Adrenal gland (tissue), 12 donors: ENCODE data around the gene TXNDC2. TPM values are rescaled to one million over a fixed set of nuclear protein-coding genes. Genes with fewer than 3 reads are reported as not detected.

Experiments
- DNase-seq, 7 donors: peaks; one replicate each; pipeline ENCODE4 v3.0.0-alpha.2; 2019 to 2020
- H3K27ac ChIP-seq, 5 donors: fragments of 200-600 bp; sonication (generic) in 4 of 5; 1 replicate in 3 of 5; 2 replicates in 2 of 5; pipeline versions ENCODE4 v1.5.1 to v1.8.0; 2016 to 2020; ENCODE audit warnings: mild to moderate bottlenecking in 1 of 5
- H3K27me3 ChIP-seq: fragments of 200-600 bp; 2 replicates; pipeline ENCODE4 v1.8.0; 2021
- H3K36me3 ChIP-seq, 2 donors: fragments of 200-600 bp; replicated peaks in 1 of 2; 1 replicate in 1 of 2; 2 replicates in 1 of 2; pipeline versions ENCODE4 v1.5.1 to v1.8.0; 2018 to 2022
- H3K4me1 ChIP-seq, 2 donors: fragments of 200-600 bp; replicated peaks in 1 of 2; 1 replicate in 1 of 2; 2 replicates in 1 of 2; pipeline versions ENCODE4 v1.5.1 to v1.8.0; 2018 to 2021
- H3K4me3 ChIP-seq, 4 donors: fragments of 200-600 bp; sonication (generic) in 3 of 4; one replicate each; pipeline ENCODE4 v1.5.1; 2016 to 2018
- H3K9me3 ChIP-seq, 3 donors: fragments of 200-600 bp; sonication (generic) in 1 of 3; replicated peaks in 1 of 3; 1 replicate in 2 of 3; 2 replicates in 1 of 3; pipeline versions ENCODE4 v1.5.1 to v1.8.0; 2016 to 2021
- POLR2A ChIP-seq, 2 donors: fragments of 450-650 bp; IDR thresholded peaks; one replicate each; pipeline ENCODE4 v1.6.1; 2017; ENCODE audit warnings: antibody characterized with exemption in 2 of 2, mild to moderate bottlenecking in 2 of 2, moderate library complexity in 1 of 2
- WGBS, 4 donors: extraction: QIAGEN DNeasy Blood & Tissue Kit in 2 of 4; methylation state at CpG; one replicate each; pipeline versions ENCODE4 v1.1.5 to v1.1.7; 2013 to 2017; 5-methylcytosine and 5-hydroxymethylcytosine counted together
- intact Hi-C, 2 donors: fragments of 100-400 bp; cut with DNase I; formaldehyde crosslinking; loops; one replicate each; pipeline versions ENCODE4 v1.14.1 to v1.15.0; 2022 to 2023
- polyA plus RNA-seq, 3 donors: library from polyadenylated mRNA; stranded (reverse); fragments of 200-250 nt in 2 of 3; fragments of 350-450 nt in 1 of 3; fragmentation: Illumina TruSeq in 1 of 3; extraction: RNeasy Lipid Tissue Mini Kit (QIAGEN cat#74804) in 1 of 3; gene quantifications; one replicate each; pipeline ENCODE4 v1.2.3, GENCODE V29; 2013 to 2014
- total RNA-seq, 9 donors: library from RNA; depleted of rRNA in 4 of 9; stranded (reverse); fragments of >200 nt in 4 of 9; fragments of 120-200 nt in 1 of 9; fragmentation: NEBNext Ultra II Directional in 1 of 9; extraction: Animal tissue kit (Norgen Biotek cat#: 25700) in 1 of 9; gene quantifications; one replicate each; pipeline versions ENCODE4 v1.1.0 to v1.2.4, GENCODE V29; 2013 to 2023
- TF ChIP-seq, protein P1 (sequence below), 6 experiments: fragments of 450-650 bp in 4 of 6; fragments of 200-600 bp in 2 of 6; sonication (generic) in 1 of 6; IDR thresholded peaks; 1 replicate in 5 of 6; 2 replicates in 1 of 6; pipeline versions ENCODE4 v1.5.1 to v1.8.0; 2016 to 2021; ENCODE audit warnings: antibody characterized with exemption in 6 of 6, mild to moderate bottlenecking in 2 of 6, moderate library complexity in 1 of 6
- donor health status: healthy with polysubstance abuse.
- donor health status: Bipolar disorder and iron deficiency.
- donor health status: DM: yes; HTN: yes; CAD: no.
- donor health status: DM: no; HTN: no; CAD: no.
- donor health status: DM: no; HTN: no; CAD: no.
- donor health status: DM: yes; HTN: yes; CAD: no.

Gene TXNDC2
- total and polyA plus RNA-seq, 12 donors, result 0.08 to 0.43 (median 0.22) TPM; not detected in 5

DNA sequence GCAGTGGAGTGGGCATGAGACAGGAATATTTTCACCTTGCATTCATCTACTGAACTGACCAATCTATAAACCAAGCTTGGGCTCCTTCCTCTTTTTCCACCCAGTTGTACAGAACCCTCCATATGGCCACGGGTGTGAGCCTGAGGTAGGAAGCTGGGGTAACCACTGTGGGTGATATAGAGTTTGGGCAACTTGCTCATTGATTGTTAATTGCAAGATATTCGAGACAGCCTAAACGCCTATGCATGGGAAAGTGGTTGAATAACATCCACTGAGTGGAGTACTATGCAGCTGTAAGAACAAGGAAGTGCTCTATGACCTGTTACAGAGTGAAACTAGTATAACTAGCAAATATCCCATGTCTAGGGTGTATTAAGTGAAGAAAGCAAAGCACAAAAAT, 20.7 kb downstream of the TXNDC2 start:
- 77 to 84% (median 80%) methylated on average over 3 of the region's 3 CpGs for WGBS, 4 donors
- no peaks in the 10 kb centered on the region for H3K36me3 ChIP-seq
- no peak for DNase-seq
- no peaks in the 10 kb centered on the region for H3K4me1 ChIP-seq
- no peaks in the 10 kb centered on the region for H3K27me3 ChIP-seq
- intact Hi-C loops, result no loop called here
- no peak for TF ChIP-seq POLR2A (IDR thresholded peaks at IDR 0.05)
- TF ChIP-seq, protein P1, sequence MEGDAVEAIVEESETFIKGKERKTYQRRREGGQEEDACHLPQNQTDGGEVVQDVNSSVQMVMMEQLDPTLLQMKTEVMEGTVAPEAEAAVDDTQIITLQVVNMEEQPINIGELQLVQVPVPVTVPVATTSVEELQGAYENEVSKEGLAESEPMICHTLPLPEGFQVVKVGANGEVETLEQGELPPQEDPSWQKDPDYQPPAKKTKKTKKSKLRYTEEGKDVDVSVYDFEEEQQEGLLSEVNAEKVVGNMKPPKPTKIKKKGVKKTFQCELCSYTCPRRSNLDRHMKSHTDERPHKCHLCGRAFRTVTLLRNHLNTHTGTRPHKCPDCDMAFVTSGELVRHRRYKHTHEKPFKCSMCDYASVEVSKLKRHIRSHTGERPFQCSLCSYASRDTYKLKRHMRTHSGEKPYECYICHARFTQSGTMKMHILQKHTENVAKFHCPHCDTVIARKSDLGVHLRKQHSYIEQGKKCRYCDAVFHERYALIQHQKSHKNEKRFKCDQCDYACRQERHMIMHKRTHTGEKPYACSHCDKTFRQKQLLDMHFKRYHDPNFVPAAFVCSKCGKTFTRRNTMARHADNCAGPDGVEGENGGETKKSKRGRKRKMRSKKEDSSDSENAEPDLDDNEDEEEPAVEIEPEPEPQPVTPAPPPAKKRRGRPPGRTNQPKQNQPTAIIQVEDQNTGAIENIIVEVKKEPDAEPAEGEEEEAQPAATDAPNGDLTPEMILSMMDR (IDR thresholded peaks at IDR 0.05), result no peak
- H3K27ac ChIP-seq, result no peak overlapping the region
- H3K9me3 ChIP-seq, result no peaks in the 10 kb centered on the region
- no peak overlapping the region for H3K4me3 ChIP-seq

DNA sequence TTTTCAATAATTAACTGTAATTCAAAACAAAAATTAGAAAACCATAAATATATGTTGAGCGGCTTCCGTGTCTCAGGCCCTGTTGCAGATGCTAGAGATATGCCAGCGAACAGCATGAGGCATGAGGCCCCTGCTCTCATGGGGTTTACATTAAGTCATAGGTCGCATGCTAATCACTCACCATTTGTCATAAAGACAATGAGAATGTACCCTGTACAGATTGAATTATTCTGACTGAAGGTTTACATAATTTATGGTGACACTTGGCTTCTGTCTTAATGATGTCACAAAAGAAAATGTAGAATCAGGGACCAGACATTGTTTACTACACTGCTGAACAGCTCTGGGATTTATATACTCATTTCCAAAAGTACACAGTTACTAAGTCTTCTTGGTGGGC, 22.1 kb downstream of the TXNDC2 start:
- Histone ChIP-seq H3K4me3 (no peak overlapping the region), H3K9me3 (no peaks in the 10 kb centered on the region), H3K27ac (no peak overlapping the region), H3K36me3 (no peaks in the 10 kb centered on the region), H3K4me1 (no peaks in the 10 kb centered on the region), H3K27me3 (no peaks in the 10 kb centered on the region)
- TF ChIP-seq POLR2A (IDR thresholded peaks at IDR 0.05), result no peak
- TF ChIP-seq, protein P1 (IDR thresholded peaks at IDR 0.05), result no peak
- intact Hi-C loops, result no loop called here
- 85 to 89% (median 88%) methylated on average over 4 of the region's 4 CpGs for WGBS, 4 donors
- DNase-seq, result no peak

DNA sequence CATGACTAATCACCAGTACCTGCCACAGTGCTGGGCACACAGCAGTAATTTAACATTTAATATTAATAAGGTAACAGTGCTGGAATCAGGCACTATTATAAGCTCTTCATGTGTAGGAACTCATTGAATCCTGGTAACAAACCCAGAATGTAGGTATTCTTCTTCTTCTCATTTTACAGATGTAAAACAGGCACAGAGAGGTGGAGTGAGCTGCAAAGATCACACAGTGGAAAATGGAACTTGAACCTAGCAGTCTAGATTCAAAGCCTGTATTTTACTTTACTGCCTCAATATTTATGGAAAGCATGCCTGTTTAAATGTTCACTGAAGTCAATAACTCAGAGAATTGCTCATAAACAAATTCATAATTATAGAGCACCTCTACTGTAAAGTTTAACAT, 24.3 kb downstream of the TXNDC2 start:
- Histone ChIP-seq H3K36me3 (no peaks in the 10 kb centered on the region), H3K9me3 (no peaks in the 10 kb centered on the region), H3K27ac (no peak overlapping the region), H3K4me1 (no peaks in the 10 kb centered on the region), H3K4me3 (no peak overlapping the region), H3K27me3 (no peaks in the 10 kb centered on the region)
- no peak for TF ChIP-seq POLR2A (IDR thresholded peaks at IDR 0.05)
- TF ChIP-seq, protein P1 (IDR thresholded peaks at IDR 0.05), result no peak
- DNase-seq, result no peak
- intact Hi-C loops, result no loop called here

DNA sequence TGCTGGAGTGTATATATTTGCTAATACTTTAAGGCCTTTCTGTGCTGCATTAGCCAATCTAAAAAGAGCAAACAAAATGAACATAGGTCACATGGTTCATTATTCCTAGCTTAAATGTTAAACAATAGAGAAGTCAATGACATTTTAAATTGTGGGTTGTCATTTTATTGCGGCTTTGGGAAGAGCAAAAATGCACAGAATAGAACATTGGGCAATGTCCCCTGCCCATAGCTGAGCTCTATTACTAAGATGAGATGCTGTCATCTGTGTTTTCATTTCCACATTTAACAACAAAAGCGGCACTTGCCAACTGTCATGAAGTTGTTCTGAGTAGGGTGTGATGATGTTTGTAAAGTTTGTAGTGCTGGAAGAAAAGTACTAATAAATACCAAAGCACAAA, 24.9 kb downstream of the TXNDC2 start:
- peaks cover 0 to under 1% of the 10 kb centered on the region in 2 donors for H3K4me1 ChIP-seq
- H3K4me3 ChIP-seq, result no peak overlapping the region
- no peaks in the 10 kb centered on the region for H3K36me3 ChIP-seq
- H3K27ac ChIP-seq, result no peak overlapping the region
- TF ChIP-seq POLR2A (IDR thresholded peaks at IDR 0.05), result no peak
- TF ChIP-seq, protein P1 (IDR thresholded peaks at IDR 0.05), result no peak
- H3K9me3 ChIP-seq, result no peaks in the 10 kb centered on the region
- WGBS, 4 donors, result 79 to 92% (median 86%) methylated on average over 2 of the region's 2 CpGs
- intact Hi-C loops, result no loop called here
- DNase-seq, result no peak
- no peaks in the 10 kb centered on the region for H3K27me3 ChIP-seq
